H1 (cell line): ENCODE measurements around the gene CKS1B. TPM values are rescaled to one million over a fixed set of nuclear protein-coding genes. Genes with fewer than 3 reads are reported as not detected.

Source experiments
- CTCF ChIA-PET: fragments of 300-600 bp; sonication (Branson Sonifier 250); formaldehyde crosslinking; loops from one replicate; lab custom pipeline; 2021; ENCODE audit not compliant: partially characterized antibody; lab: Charles Lee
- POLR2A ChIA-PET: fragments of 300-600 bp; sonication (Branson Sonifier 250); formaldehyde crosslinking; loops from one replicate; lab custom pipeline; 2021; ENCODE audit warnings: inconsistent platforms; ENCODE audit not compliant: partially characterized antibody; lab: Charles Lee
- DNase-seq, 2 experiments: peaks; one replicate each; pipeline versions ENCODE4 v3.0.0 to v3.0.0-alpha.2; 2010 to 2022; ENCODE audit warnings: low spot score in 2 of 2, low read depth in 1 of 2, mixed read lengths in 1 of 2
- FAIRE-seq: peaks from 2 replicates; lab custom pipeline; 2011; peaks lifted over from hg19 to GRCh38; lab: Jason Lieb, UNC
- H2AFZ ChIP-seq: 2 replicates; pipeline ENCODE4 v1.8.1; 2012; ENCODE audit warnings: low read length, inconsistent platforms
- H2AK5ac ChIP-seq: 2 replicates; pipeline ENCODE4 v1.6.1; 2013; ENCODE audit warnings: low read depth, low read length
- H2BK120ac ChIP-seq: replicated peaks from 2 replicates; pipeline ENCODE3; 2013; ENCODE audit warnings: low read depth, low read length, inconsistent platforms
- H2BK12ac ChIP-seq: 2 replicates; pipeline ENCODE4 v1.6.1; 2013; ENCODE audit warnings: low read depth, low read length
- H2BK15ac ChIP-seq: 2 replicates; pipeline ENCODE4 v1.6.1; 2013; ENCODE audit warnings: low read length
- H2BK20ac ChIP-seq: 2 replicates; pipeline ENCODE4 v1.6.1; 2013; ENCODE audit warnings: low read length
- H2BK5ac ChIP-seq: 2 replicates; pipeline ENCODE4 v1.6.1; 2013; ENCODE audit warnings: low read depth, low read length
- H3K14ac ChIP-seq: 2 replicates; pipeline ENCODE4 v1.6.1; 2013; ENCODE audit warnings: inconsistent platforms; ENCODE audit not compliant: insufficient read length
- H3K18ac ChIP-seq: 2 replicates; pipeline ENCODE4 v1.6.1; 2013; ENCODE audit warnings: low read length; ENCODE audit errors: extremely low read depth
- H3K23ac ChIP-seq: 2 replicates; pipeline ENCODE4 v1.6.1; 2013; ENCODE audit warnings: inconsistent platforms; ENCODE audit not compliant: insufficient read length
- H3K23me2 ChIP-seq: 2 replicates; pipeline ENCODE4 v1.6.1; 2013; ENCODE audit warnings: low read depth, low read length
- H3K27ac ChIP-seq: 2 replicates; pipeline ENCODE4 v1.6.1; 2011; ENCODE audit warnings: low read depth, low read length, inconsistent platforms
- H3K27me3 ChIP-seq, 4 experiments: replicated peaks in 1 of 4; 1 replicate in 1 of 4; 2 replicates in 3 of 4; pipeline versions ENCODE4 v1.6.1 to v1.8.1; 2011 to 2013; ENCODE audit warnings: low read length in 3 of 4, mild to moderate bottlenecking in 3 of 4, inconsistent platforms in 2 of 4, mixed read lengths in 2 of 4, moderate library complexity in 1 of 4; ENCODE audit not compliant: control insufficient read depth in 3 of 4, insufficient read depth in 3 of 4; ENCODE audit errors: extremely low read depth in 1 of 4
- H3K36me3 ChIP-seq, 4 experiments: 2 replicates each; pipeline versions ENCODE4 v1.6.1 to v1.8.1; 2011 to 2013; ENCODE audit warnings: mild to moderate bottlenecking in 4 of 4, low read length in 3 of 4, moderate library complexity in 2 of 4, control low read depth in 1 of 4, inconsistent platforms in 1 of 4; ENCODE audit not compliant: insufficient read depth in 4 of 4, control insufficient read depth in 2 of 4
- H3K4ac ChIP-seq: replicated peaks from 2 replicates; pipeline ENCODE3; 2013; ENCODE audit warnings: low read length, low read depth, mixed read lengths, inconsistent platforms; ENCODE audit not compliant: insufficient read length
- H3K4me1 ChIP-seq, 4 experiments: replicated peaks in 1 of 4; 1 replicate in 1 of 4; 2 replicates in 3 of 4; pipeline versions ENCODE4 v1.6.1 to v1.8.1; 2011 to 2013; ENCODE audit warnings: low read length in 3 of 4, inconsistent platforms in 2 of 4, mixed read lengths in 1 of 4; ENCODE audit not compliant: insufficient read depth in 4 of 4, control insufficient read depth in 3 of 4
- H3K4me2 ChIP-seq, 2 experiments: 2 replicates each; pipeline versions ENCODE4 v1.6.1 to v1.8.1; 2011 to 2013; ENCODE audit warnings: low read depth in 2 of 2, low read length in 2 of 2, control low read depth in 1 of 2, inconsistent platforms in 1 of 2, mild to moderate bottlenecking in 1 of 2; ENCODE audit not compliant: insufficient read depth in 1 of 2
- H3K4me3 ChIP-seq, 4 experiments: fragments of 200-600, 300-600 bp in 1 of 4; sonication (generic), shearing (Covaris generic), sonication (Bioruptor Twin) in 1 of 4; 2 replicates each; pipeline versions ENCODE4 v1.5.1 to v1.8.1; 2011 to 2016; ENCODE audit warnings: low read length in 4 of 4, low read depth in 3 of 4, control low read depth in 2 of 4, inconsistent platforms in 2 of 4, mild to moderate bottlenecking in 2 of 4, mixed read lengths in 1 of 4, moderate library complexity in 1 of 4; ENCODE audit not compliant: insufficient read depth in 2 of 4; ENCODE audit errors: extremely low read depth in 1 of 4
- H3K56ac ChIP-seq: replicated peaks from 2 replicates; pipeline ENCODE3; 2013; ENCODE audit warnings: low read depth, mild to moderate bottlenecking, mixed read lengths, low read length, inconsistent platforms; ENCODE audit not compliant: insufficient read length
- H3K79me1 ChIP-seq: 2 replicates; pipeline ENCODE4 v1.6.1; 2013; ENCODE audit warnings: low read depth, low read length, control low read depth
- H3K79me2 ChIP-seq, 2 experiments: 2 replicates each; pipeline versions ENCODE4 v1.6.1 to v1.8.1; 2012 to 2013; ENCODE audit warnings: low read length in 2 of 2, mild to moderate bottlenecking in 2 of 2, inconsistent platforms in 1 of 2; ENCODE audit not compliant: insufficient read depth in 2 of 2, control insufficient read depth in 1 of 2
- H3K9ac ChIP-seq, 4 experiments: replicated peaks in 1 of 4; 1 replicate in 1 of 4; 2 replicates in 3 of 4; pipeline versions ENCODE4 v1.6.1 to v1.8.1; 2011 to 2013; ENCODE audit warnings: low read depth in 3 of 4, low read length in 3 of 4, control low read depth in 2 of 4, mild to moderate bottlenecking in 2 of 4, moderate library complexity in 2 of 4, inconsistent platforms in 1 of 4; ENCODE audit errors: extremely low read depth in 1 of 4
- H3K9me3 ChIP-seq, 2 experiments: 2 replicates each; pipeline versions ENCODE4 v1.6.1 to v1.8.1; 2012 to 2013; ENCODE audit warnings: mild to moderate bottlenecking in 2 of 2, moderate library complexity in 2 of 2, control low read depth in 1 of 2, inconsistent platforms in 1 of 2, low read depth in 1 of 2, low read length in 1 of 2, mixed read lengths in 1 of 2; ENCODE audit not compliant: insufficient read depth in 2 of 2
- H4K20me1 ChIP-seq, 2 experiments: replicated peaks in 1 of 2; 2 replicates each; pipeline versions ENCODE3 to v1.8.1; 2011 to 2013; ENCODE audit warnings: inconsistent platforms in 2 of 2, low read length in 2 of 2, mild to moderate bottlenecking in 1 of 2; ENCODE audit not compliant: insufficient read depth in 2 of 2, control insufficient read depth in 1 of 2
- H4K5ac ChIP-seq: 2 replicates; pipeline ENCODE4 v1.6.1; 2013; ENCODE audit warnings: low read length, low read depth, mixed read lengths, inconsistent platforms; ENCODE audit not compliant: insufficient read length
- H4K8ac ChIP-seq: 2 replicates; pipeline ENCODE4 v1.8.0; 2013; ENCODE audit warnings: mild to moderate bottlenecking, moderate library complexity, low read length, inconsistent platforms; ENCODE audit not compliant: insufficient read depth; ENCODE audit errors: extremely low read depth
- H4K91ac ChIP-seq: replicated peaks from 2 replicates; pipeline ENCODE3; 2013; ENCODE audit warnings: low read length, mixed read lengths, inconsistent platforms; ENCODE audit not compliant: insufficient read length
- ASH2L ChIP-seq: fragments of 200-600, 300-600 bp; sonication (generic); IDR thresholded peaks from one replicate; pipeline ENCODE4 v1.7.1; 2017; ENCODE audit warnings: low read length
- EZH2 ChIP-seq: fragments of 200-600 bp; sonication (generic); IDR thresholded peaks from 2 replicates; pipeline ENCODE4 v1.7.1; 2012; ENCODE audit warnings: low read depth, mild to moderate bottlenecking, moderate library complexity, low read length, inconsistent platforms; ENCODE audit not compliant: severe bottlenecking
- HDAC6 ChIP-seq: IDR thresholded peaks from one replicate; pipeline ENCODE4 v1.7.1; 2012; ENCODE audit warnings: low read depth, mild to moderate bottlenecking, inconsistent platforms, low read length, moderate library complexity
- KDM4A ChIP-seq: IDR thresholded peaks from one replicate; pipeline ENCODE4 v1.7.1; 2012; ENCODE audit warnings: low read depth, mild to moderate bottlenecking, moderate library complexity, low read length, inconsistent platforms; ENCODE audit not compliant: severe bottlenecking
- SP1 ChIP-seq: IDR thresholded peaks from 2 replicates; pipeline ENCODE4 v1.6.1; 2011; ENCODE audit warnings: low read depth, low read length
- SP2 ChIP-seq: IDR thresholded peaks from 2 replicates; pipeline ENCODE4 v1.6.1; 2012; ENCODE audit warnings: mild to moderate bottlenecking, low read length, inconsistent platforms
- SUZ12 ChIP-seq: fragments of 200-600 bp; sonication (generic); IDR thresholded peaks from 2 replicates; pipeline ENCODE4 v1.6.1; 2012; ENCODE audit warnings: mild to moderate bottlenecking, inconsistent platforms, low read length, moderate library complexity, mixed read lengths
- WGBS, 2 experiments: shearing (Covaris generic) in 1 of 2; methylation state at CpG; one replicate each; pipeline versions ENCODE4 v1.1.6 to v1.1.7; 2013 to 2015; ENCODE audit warnings: low lambda C conversion rate in 2 of 2, mixed read lengths in 2 of 2, inconsistent platforms in 1 of 2, low coverage in 1 of 2, missing lambda C conversion rate in 1 of 2; ENCODE audit not compliant: insufficient replicate concordance in 2 of 2, insufficient coverage in 1 of 2, insufficient read length in 1 of 2; ENCODE audit errors: extremely low coverage in 1 of 2, missing lambda C conversion rate in 1 of 2; 5-methylcytosine and 5-hydroxymethylcytosine counted together
- polyA plus RNA-seq, 7 experiments: library from polyadenylated mRNA; depleted of rRNA in 3 of 7; stranded (reverse) in 5 of 7; unstranded in 2 of 7; fragments of >200 nt in 5 of 7; fragments of 200-250 nt in 2 of 7; gene quantifications; 1 replicate in 5 of 7; 2 replicates in 1 of 7; 4 replicates in 1 of 7; pipeline versions ENCODE4 v1.2.1 to v1.2.3, GENCODE V29; 2011 to 2013; ENCODE audit warnings: missing spikeins in 2 of 7, mixed read lengths in 2 of 7
- total RNA-seq: library from RNA; stranded (reverse); fragmentation: NEBNext Ultra II Directional; extraction: Animal tissue kit (Norgen Biotek cat#: 25700); gene quantifications from 2 replicates; pipeline ENCODE4 v1.2.1, GENCODE V29; 2021

Gene CKS1B
- total and polyA plus RNA-seq, 2 of the 8 experiments (the other 6 are each of a cell fraction or from before 2014, with no cell fraction given): 294 to 1,025 TPM

GRCh38 chr1:155004352-155005075 is 30.0 kb downstream of the CKS1B start:
- ChIA-PET CTCF (interaction anchor here (1.2 to 14.0 kb wide), 9 partner anchors 8 to 202 kb away, joined by 3 to 258 read pairs (median 4); partner anchors contain the start of genes FLAD1 and LENEP), POLR2A (interaction anchor here (1.0 to 42.8 kb wide), 7 partner anchors 11 to 125 kb away, joined by 3 to 702 read pairs (median 4); partner anchors contain the start of genes CKS1B, FLAD1, LENEP and PBXIP1)
- DNase-seq (no peak), FAIRE-seq (no peak)
- peaks cover 15% of the 10 kb centered on the region for H3K79me1 ChIP-seq
- H3K56ac ChIP-seq: peak overlapping the region; percentile 63
- H2BK15ac ChIP-seq: peak overlapping the region; percentile 99
- H2BK20ac ChIP-seq: peak overlapping the region; percentile 100
- no peak overlapping the region for H3K14ac ChIP-seq
- peak overlapping the region; percentile 45 to 99 (median 90) for H3K4me3 ChIP-seq
- peak overlapping the region; percentile 100 for H2BK12ac ChIP-seq
- peak overlapping the region; percentile 98; the same call in 1 of the 2 replicates for H3K18ac ChIP-seq
- 0 out of 2 replicates have a peak overlapping the region, but pooled peaks have one; percentile 21 for H3K27ac ChIP-seq
- peaks cover 18% of the 10 kb centered on the region; the same call in 1 of the 2 replicates for H3K23me2 ChIP-seq
- H2AK5ac ChIP-seq: peak overlapping the region; percentile 97
- no peaks in the 10 kb centered on the region for H3K27me3 ChIP-seq
- H2AFZ ChIP-seq: no peak overlapping the region
- TF ChIP-seq KDM4A: no peak
- TF ChIP-seq HDAC6: no peak
- TF ChIP-seq SUZ12: no peak
- TF ChIP-seq SP1: 0 out of 2 replicates have a peak, but pooled peaks have one; percentile 28
- TF ChIP-seq SP2: no peak
- TF ChIP-seq EZH2: no peak
- peak; percentile 40 for TF ChIP-seq ASH2L
- H4K8ac ChIP-seq: peak overlapping the region; percentile 53; the same call in 1 of the 2 replicates
- peaks cover 0 to 53% of the 10 kb centered on the region in 2 experiments; a peak in 3 of 4 replicates for H3K79me2 ChIP-seq
- H4K20me1 ChIP-seq: peaks cover 0 to 17% of the 10 kb centered on the region in 2 experiments
- peak overlapping the region; percentile 57 for H3K4ac ChIP-seq
- H3K36me3 ChIP-seq: peaks cover 0 to 2% (median 0%) of the 10 kb centered on the region in 4 experiments; a peak in 2 of 8 replicates
- WGBS, 2 experiments: 36% methylated on average over 5 of the region's 5 CpGs; no CpG with 5 or more reads in 1 of the 2 experiments
- peak overlapping the region in 2 of 4 experiments; percentile 19 to 26; a peak in 3 of 7 replicates for H3K9ac ChIP-seq
- H3K4me1 ChIP-seq: peaks cover 6 to 33% (median 23%) of the 10 kb centered on the region in 4 experiments
- H2BK5ac ChIP-seq: peak overlapping the region; percentile 99
- H3K23ac ChIP-seq: no peak overlapping the region
- peak overlapping the region; percentile 71 for H2BK120ac ChIP-seq
- H4K91ac ChIP-seq: peak overlapping the region; percentile 63
- peak overlapping the region; percentile 55 for H4K5ac ChIP-seq
- no peaks in the 10 kb centered on the region for H3K9me3 ChIP-seq
- peak overlapping the region; percentile 79 to 93 for H3K4me2 ChIP-seq
